22Rv1 (cell line): ENCODE results near the gene PLAC1.

ENCODE experiments used
- CTCF ChIP-seq: fragments of 450-650 bp; IDR thresholded peaks from 2 replicates; pipeline ENCODE4 v1.5.1; 2017; ENCODE audit warnings: mild to moderate bottlenecking
- ZFX ChIP-seq: fragments of 450-650 bp; IDR thresholded peaks from 2 replicates; pipeline ENCODE4 v1.6.1; 2017; ENCODE audit warnings: antibody characterized with exemption, borderline replicate concordance

- no peak for TF ChIP-seq CTCF
- no peak for TF ChIP-seq ZFX
Measured at GRCh38 chrX:134530845-134531244, 127.4 kb downstream of the PLAC1 start.
